Loucy (cell line): ENCODE results near the gene SRSF8.
"Not testable (repeated sequence)": the region's sequence is repeated elsewhere in the genome, so short reads cannot be mapped to it uniquely, and the experiment has no call there.

Experiments
- CTCF ChIP-seq: fragments of 200-600 bp; sonication (generic); conservative IDR thresholded peaks from 2 replicates; pipeline ENCODE4 v1.5.1; 2014; ENCODE audit warnings: mild to moderate bottlenecking, antibody characterized with exemption, low read length
- EZH2phosphoT487 ChIP-seq: fragments of 200-600 bp; IDR thresholded peaks from 2 replicates; pipeline ENCODE4 v1.6.1; 2018; ENCODE audit warnings: antibody characterized with exemption, mild to moderate bottlenecking, moderate library complexity, borderline replicate concordance

- TF ChIP-seq CTCF, EZH2phosphoT487: not testable (repeated sequence)
These were observed 17.6 kb upstream of the SRSF8 start, which contains the start of gene KDM4F for GRCh38 chr11:95049122-95049521.
